Keratinocyte (primary cell): ENCODE measurements around the gene ACSS1.

Source experiments
- EZH2 ChIP-seq: IDR thresholded peaks from one replicate; pipeline ENCODE4 v1.6.1; 2012; ENCODE audit warnings: inconsistent platforms, mild to moderate bottlenecking, low read length, moderate library complexity
- TF ChIP-seq, protein P1 (sequence below), 3 experiments: IDR thresholded peaks in 1 of 3; conservative IDR thresholded peaks in 1 of 3; optimal IDR thresholded peaks in 1 of 3; 2 replicates in 2 of 3; 3 replicates in 1 of 3; pipeline versions ENCODE3 to v1.5.1; 2011; ENCODE audit warnings: low read length in 3 of 3, mild to moderate bottlenecking in 3 of 3, moderate library complexity in 2 of 3, control low read depth in 1 of 3, inconsistent platforms in 1 of 3; ENCODE audit not compliant: insufficient read depth in 2 of 3; ENCODE audit errors: extremely low read depth in 1 of 3

DNA sequence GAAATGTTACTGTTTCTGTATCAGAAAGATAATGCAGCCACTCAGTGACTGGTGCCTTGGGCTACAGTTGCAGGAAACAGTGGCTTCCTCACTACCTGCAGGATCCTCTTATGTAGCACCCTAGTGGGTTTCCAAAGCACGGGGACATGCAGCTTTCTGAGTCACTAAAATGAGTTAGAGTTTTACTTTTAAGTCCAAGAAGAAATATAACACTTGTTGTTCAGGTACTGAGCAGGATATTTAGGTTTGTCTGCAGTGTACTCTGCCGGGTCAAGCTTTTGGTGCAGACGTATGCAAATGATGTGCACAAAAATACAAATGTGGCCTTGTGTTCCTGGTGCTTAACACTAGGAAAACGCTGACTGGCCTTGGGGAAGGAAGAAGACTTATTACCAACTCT lies 22.0 kb downstream of the ACSS1 start:
- TF ChIP-seq, protein P1, sequence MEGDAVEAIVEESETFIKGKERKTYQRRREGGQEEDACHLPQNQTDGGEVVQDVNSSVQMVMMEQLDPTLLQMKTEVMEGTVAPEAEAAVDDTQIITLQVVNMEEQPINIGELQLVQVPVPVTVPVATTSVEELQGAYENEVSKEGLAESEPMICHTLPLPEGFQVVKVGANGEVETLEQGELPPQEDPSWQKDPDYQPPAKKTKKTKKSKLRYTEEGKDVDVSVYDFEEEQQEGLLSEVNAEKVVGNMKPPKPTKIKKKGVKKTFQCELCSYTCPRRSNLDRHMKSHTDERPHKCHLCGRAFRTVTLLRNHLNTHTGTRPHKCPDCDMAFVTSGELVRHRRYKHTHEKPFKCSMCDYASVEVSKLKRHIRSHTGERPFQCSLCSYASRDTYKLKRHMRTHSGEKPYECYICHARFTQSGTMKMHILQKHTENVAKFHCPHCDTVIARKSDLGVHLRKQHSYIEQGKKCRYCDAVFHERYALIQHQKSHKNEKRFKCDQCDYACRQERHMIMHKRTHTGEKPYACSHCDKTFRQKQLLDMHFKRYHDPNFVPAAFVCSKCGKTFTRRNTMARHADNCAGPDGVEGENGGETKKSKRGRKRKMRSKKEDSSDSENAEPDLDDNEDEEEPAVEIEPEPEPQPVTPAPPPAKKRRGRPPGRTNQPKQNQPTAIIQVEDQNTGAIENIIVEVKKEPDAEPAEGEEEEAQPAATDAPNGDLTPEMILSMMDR (optimal IDR thresholded peaks at IDR 0.05 in 1 of 3, IDR thresholded peaks at IDR 0.05 in 1 of 3, conservative IDR thresholded peaks at IDR 0.05 in 1 of 3; ENCODE audit: extremely low read depth in 1 of 3, insufficient read depth in 2 of 3, low read length in 3 of 3) = no peak
- no peak for TF ChIP-seq EZH2
